Progenitor cell of endocrine pancreas (in vitro differentiated cells): ENCODE measurements around the gene ACTR3C. TPM values are rescaled to one million over a fixed set of nuclear protein-coding genes. Genes with fewer than 3 reads are reported as not detected.
"Not testable (repeated sequence)": the region's sequence is repeated elsewhere in the genome, so short reads cannot be mapped to it uniquely, and the experiment has no call there.

Source experiments
- DNase-seq: peaks from one replicate; pipeline ENCODE4 v3.0.0; 2021; ENCODE audit warnings: low spot score; ENCODE audit not compliant: unreplicated experiment
- H3K27ac Mint-ChIP-seq: 2 replicates; pipeline ENCODE4 v1.8.0; 2021; ENCODE audit warnings: mild to moderate bottlenecking, moderate library complexity, mixed read lengths
- H3K27me3 Mint-ChIP-seq: 2 replicates; pipeline ENCODE4 v1.8.0; 2021; ENCODE audit warnings: mixed read lengths
- H3K36me3 Mint-ChIP-seq: 2 replicates; pipeline ENCODE4 v1.8.0; 2022; ENCODE audit warnings: mixed read lengths; ENCODE audit not compliant: insufficient read depth
- H3K4me1 Mint-ChIP-seq: 2 replicates; pipeline ENCODE4 v1.8.0; 2021; ENCODE audit warnings: low read depth, mixed read lengths
- H3K4me3 Mint-ChIP-seq: 2 replicates; pipeline ENCODE4 v1.8.0; 2021; ENCODE audit warnings: low read depth, mild to moderate bottlenecking, moderate library complexity, mixed read lengths
- H3K9me3 Mint-ChIP-seq: 2 replicates; pipeline ENCODE4 v1.8.0; 2021; ENCODE audit warnings: low read depth, mixed read lengths
- total RNA-seq: library from RNA; stranded (reverse); gene quantifications from 2 replicates; pipeline ENCODE4 v1.2.1, GENCODE V29; 2021
- TF ChIP-seq, protein P1 (sequence below): fragments of 200-600 bp; sonication (generic); IDR thresholded peaks from one replicate; pipeline ENCODE4 v1.5.0; 2021; ENCODE audit warnings: antibody characterized with exemption, mild to moderate bottlenecking; ENCODE audit not compliant: unreplicated experiment

Gene ACTR3C
- total RNA-seq, 1 donor from 2014 or later = 3.3 TPM

DNA sequence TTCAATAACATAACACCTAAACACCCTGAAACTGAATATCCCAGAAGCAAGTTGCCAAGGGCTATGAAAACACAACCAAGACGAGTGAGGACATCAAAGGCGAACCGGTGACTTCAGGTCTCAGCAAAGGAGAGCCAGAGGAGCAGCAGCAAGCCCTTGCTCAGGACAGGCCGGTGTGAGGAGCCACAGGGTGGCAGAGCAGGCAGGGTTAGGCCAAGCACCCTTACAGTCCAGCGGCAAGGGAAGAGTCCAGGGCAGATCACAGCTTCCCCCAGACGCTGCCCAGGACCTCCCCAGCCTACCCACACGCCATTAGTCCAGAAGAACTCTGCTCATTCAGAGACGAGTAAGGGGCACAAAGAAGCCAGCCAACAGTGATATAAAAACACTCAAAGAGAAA, 27.7 kb downstream of the ACTR3C start:
- not testable (repeated sequence) for H3K4me3 Mint-ChIP-seq, H3K9me3 Mint-ChIP-seq, H3K36me3 Mint-ChIP-seq, DNase-seq, H3K27me3 Mint-ChIP-seq, H3K27ac Mint-ChIP-seq, H3K4me1 Mint-ChIP-seq

DNA sequence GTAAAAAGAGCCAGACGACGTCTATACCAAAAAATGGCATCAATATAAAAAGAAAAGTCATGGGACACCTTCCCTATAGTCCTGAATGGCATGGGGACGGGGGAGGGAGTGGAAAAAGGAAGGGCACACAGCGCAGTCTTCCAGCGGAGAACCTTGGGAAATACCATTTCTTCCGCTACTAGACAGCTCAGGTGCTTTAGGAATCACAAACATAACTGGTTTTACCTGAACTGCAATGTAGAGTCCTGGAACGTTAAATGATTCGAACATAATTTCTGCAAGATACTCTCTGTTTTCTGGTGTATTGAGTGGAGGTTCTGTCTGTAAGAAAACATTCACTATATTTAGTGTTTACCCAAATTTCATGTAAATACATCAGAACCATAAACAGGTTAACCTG, 28.3 kb downstream of the ACTR3C start:
- not testable (repeated sequence) for H3K27me3 Mint-ChIP-seq, H3K27ac Mint-ChIP-seq, H3K36me3 Mint-ChIP-seq, H3K9me3 Mint-ChIP-seq, H3K4me3 Mint-ChIP-seq, H3K4me1 Mint-ChIP-seq, DNase-seq

DNA sequence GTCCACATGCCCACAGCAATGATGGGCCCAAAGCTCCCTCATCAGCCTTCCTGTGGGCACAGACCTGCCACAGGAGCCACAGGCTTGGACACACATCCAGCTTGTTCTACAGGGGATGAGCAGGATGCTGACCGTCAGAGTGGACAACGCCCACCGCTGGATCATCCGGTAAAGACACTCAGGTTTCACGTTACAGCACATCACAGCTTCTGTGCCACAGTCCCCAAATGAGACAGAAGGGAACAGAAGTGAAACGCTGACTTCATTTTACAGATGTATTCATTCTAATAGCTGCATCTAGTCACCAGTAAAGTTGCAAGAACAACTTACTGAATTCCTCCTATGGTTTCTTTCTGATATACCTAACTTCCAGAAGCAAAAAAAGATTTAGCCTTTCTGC, 33.0 kb downstream of the ACTR3C start:
- not testable (repeated sequence) for H3K4me1 Mint-ChIP-seq, DNase-seq, H3K36me3 Mint-ChIP-seq, H3K27me3 Mint-ChIP-seq, H3K4me3 Mint-ChIP-seq, H3K9me3 Mint-ChIP-seq, H3K27ac Mint-ChIP-seq

DNA sequence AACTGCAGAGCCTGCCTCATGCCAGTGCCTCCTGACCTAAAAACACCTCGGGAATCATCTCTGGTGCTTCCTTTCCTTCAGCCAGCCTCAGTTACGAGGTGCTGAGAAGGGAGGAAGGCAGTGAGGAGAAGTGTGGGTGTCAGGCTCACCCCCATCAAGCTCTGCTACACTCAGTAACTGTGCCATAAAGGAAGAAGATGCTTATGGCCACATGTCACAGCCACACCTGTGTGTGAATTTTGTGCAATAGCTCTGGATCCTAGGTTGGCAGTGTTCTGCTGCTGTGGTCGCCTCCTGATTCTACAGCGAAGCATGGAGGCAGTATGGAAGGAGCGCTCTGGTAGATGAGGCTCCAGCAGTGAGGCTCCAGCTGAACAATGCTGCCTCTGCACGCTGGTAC, 34.5 kb downstream of the ACTR3C start:
- not testable (repeated sequence) for DNase-seq, H3K4me1 Mint-ChIP-seq, H3K27me3 Mint-ChIP-seq, H3K36me3 Mint-ChIP-seq, H3K9me3 Mint-ChIP-seq, H3K4me3 Mint-ChIP-seq, H3K27ac Mint-ChIP-seq

DNA sequence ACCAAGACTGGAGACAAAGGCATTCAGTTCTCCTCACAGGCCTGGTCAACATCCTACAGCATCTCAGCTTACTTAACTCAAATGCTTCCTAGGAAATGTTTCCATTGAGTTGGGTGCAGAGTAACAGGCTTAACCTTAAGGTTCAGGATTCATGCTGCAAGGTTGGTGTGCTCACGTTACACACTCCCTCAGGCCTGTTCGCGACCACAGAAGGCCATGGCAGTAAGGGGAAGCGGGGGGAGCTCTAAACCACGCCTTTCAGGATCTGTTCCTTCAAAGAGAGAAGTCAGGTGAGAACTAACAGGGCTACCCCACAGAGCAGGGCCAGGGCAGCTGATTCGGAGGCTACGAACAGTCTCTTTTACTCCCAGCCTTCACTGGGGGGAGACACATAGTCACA, 35.5 kb downstream of the ACTR3C start:
- DNase-seq, H3K36me3 Mint-ChIP-seq, H3K4me1 Mint-ChIP-seq, H3K9me3 Mint-ChIP-seq, H3K27ac Mint-ChIP-seq, H3K4me3 Mint-ChIP-seq, H3K27me3 Mint-ChIP-seq: not testable (repeated sequence)

DNA sequence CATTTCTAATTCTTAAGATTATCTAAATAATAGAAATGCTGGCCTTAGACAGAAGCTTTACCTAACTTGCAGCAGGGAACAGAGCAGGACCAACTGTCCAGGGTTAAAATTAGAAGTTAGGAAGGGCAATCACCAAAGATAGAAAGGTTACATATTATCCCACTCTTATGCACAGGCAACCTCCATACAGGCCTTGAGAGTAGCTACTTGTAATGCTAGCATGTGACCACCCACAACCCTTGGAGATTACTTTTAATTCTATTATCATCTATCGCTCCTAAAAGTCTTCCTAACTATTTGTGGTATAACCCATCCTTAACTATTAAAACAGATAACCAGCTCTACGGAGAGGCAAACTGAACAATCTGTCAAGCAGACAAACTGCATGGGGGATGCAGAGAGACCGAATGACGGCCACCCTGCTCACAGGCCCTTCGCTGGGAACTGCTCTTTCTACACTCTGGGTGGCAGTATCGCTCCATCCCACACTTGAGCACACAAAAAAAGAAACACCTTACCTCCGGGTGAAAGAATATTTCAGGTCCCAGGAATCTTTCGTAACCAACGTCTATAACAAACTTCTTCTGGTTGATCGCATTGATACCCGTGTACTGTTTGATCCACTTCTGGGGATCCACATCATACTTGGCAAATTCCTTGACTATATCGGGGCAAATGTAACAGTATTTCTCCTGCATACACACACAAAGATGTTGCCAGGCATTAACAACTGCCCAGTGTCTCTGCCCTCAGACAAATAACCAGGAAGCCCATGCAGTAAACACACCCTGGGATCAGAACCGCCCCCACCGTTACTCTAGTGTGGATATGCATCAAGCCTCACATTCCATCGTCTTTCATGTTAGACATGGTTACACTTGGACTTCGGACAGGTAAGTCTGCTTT, 37.2 kb downstream of the ACTR3C start:
- H3K9me3 Mint-ChIP-seq, H3K27me3 Mint-ChIP-seq, H3K36me3 Mint-ChIP-seq, H3K4me1 Mint-ChIP-seq, H3K27ac Mint-ChIP-seq, H3K4me3 Mint-ChIP-seq, DNase-seq: not testable (repeated sequence)
- TF ChIP-seq, protein P1, sequence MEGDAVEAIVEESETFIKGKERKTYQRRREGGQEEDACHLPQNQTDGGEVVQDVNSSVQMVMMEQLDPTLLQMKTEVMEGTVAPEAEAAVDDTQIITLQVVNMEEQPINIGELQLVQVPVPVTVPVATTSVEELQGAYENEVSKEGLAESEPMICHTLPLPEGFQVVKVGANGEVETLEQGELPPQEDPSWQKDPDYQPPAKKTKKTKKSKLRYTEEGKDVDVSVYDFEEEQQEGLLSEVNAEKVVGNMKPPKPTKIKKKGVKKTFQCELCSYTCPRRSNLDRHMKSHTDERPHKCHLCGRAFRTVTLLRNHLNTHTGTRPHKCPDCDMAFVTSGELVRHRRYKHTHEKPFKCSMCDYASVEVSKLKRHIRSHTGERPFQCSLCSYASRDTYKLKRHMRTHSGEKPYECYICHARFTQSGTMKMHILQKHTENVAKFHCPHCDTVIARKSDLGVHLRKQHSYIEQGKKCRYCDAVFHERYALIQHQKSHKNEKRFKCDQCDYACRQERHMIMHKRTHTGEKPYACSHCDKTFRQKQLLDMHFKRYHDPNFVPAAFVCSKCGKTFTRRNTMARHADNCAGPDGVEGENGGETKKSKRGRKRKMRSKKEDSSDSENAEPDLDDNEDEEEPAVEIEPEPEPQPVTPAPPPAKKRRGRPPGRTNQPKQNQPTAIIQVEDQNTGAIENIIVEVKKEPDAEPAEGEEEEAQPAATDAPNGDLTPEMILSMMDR = peak; percentile 73

DNA sequence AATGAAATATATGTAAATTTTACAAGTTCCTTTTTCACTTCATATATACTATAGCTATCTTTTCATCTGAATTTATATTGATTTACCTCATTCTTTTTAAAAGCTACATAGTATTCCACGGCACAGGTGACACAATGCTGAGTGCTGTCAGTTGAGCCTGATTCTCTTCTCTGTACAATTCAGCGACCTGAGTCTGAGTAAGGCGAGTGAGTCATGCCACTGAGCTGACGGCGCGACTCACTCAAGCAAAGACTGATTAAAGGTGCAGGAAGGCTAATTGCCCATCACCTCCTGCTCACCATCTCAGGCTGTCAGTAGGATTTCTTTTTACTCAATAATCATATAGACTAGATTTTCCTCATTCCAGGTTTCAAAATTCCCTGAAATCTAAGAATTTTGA, 39.7 kb downstream of the ACTR3C start:
- not testable (repeated sequence) for H3K27ac Mint-ChIP-seq, H3K36me3 Mint-ChIP-seq, H3K4me3 Mint-ChIP-seq, H3K4me1 Mint-ChIP-seq, H3K9me3 Mint-ChIP-seq, DNase-seq, H3K27me3 Mint-ChIP-seq

DNA sequence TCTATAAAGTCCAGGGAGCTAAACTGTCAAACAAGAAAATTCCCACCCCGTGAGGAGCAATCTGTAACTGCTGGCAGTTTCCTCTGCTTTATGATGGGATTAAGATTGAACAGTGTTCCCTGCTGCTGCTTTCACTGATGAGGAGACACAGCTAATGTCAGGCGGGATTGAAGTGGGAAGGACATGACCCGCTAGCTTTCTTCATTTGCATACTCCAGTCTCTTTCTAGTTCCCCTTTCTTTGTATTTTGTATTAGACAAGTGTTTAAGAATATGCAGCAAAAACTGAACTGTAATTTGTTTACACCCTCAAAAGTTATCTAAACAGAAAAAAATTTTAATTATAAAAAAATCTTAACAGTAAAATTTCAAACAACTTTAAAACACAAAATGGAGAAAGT, 40.2 kb downstream of the ACTR3C start:
- DNase-seq, H3K36me3 Mint-ChIP-seq, H3K4me3 Mint-ChIP-seq, H3K27ac Mint-ChIP-seq, H3K9me3 Mint-ChIP-seq, H3K27me3 Mint-ChIP-seq, H3K4me1 Mint-ChIP-seq: not testable (repeated sequence)

DNA sequence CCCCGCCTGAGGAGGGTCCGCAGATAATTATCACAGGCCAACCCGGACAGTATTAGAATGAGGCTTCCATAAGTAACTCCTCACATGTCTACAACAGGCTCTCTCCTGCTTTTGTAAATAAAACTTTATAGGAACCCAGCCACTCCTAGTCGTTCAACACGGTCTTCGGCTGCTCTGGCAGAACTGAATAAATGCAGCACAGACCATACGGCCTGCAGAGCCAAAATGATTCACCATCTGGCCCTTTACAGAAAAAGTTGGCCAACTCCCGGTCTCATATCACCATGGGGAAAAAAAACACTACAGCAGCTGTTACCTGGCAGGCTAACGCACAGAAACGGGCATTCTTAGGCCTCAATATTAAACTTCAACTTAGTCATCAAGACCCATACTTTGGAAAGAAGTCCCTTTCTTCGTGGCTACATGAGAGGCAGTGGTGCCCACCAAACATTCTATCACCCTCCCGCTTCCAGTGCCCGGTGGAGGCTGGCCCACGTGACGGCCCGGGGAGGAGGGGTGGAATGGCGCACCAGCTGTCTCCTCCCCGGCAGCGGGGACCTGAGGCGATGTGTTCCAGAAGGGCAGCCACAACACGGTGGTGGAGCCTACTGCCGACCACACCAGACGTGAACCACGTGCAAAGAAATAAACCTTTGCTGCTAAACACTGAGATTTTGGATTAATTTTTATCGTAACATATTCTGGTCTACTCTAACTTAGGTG, 41.5 kb downstream of the ACTR3C start:
- not testable (repeated sequence) for H3K4me3 Mint-ChIP-seq
- peaks cover 19% of the 10 kb centered on the region for H3K27me3 Mint-ChIP-seq

DNA sequence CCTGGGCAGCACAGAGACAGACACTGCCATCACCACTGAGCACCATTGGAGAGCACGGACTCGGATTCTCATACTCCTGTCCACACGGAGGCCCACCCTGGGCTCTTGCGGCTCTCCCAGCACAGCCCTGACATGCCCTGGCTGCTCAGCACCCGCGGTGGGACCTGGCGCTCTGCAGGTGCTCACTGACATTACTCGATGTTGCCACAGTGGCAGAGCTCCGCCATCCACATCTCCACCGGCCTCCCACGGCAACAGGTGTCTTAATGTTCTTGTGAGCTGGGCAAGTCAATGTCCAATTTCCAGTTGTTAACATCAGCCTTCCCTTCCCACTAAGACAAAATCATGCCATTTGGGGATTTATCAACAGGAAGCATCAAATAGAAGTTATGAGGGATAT, 45.0 kb downstream of the ACTR3C start:
- H3K36me3 Mint-ChIP-seq = not testable (repeated sequence)

More for the DNA sequence above, 41.5 kb downstream of the ACTR3C start:
- DNase-seq, H3K4me1 Mint-ChIP-seq, H3K36me3 Mint-ChIP-seq, H3K27ac Mint-ChIP-seq, H3K9me3 Mint-ChIP-seq: not testable (repeated sequence)

More for the DNA sequence above, 45.0 kb downstream of the ACTR3C start:
- H3K27ac Mint-ChIP-seq, H3K4me1 Mint-ChIP-seq, H3K9me3 Mint-ChIP-seq, H3K4me3 Mint-ChIP-seq, DNase-seq: not testable (repeated sequence)
- peaks cover 28% of the 10 kb centered on the region for H3K27me3 Mint-ChIP-seq
